PFSK-1 (cell line): ENCODE data around the gene PRKAG2.

ENCODE experiments used
- FOXP2 ChIP-seq: optimal IDR thresholded peaks from 2 replicates; pipeline ENCODE3; 2011; ENCODE audit warnings: borderline replicate concordance, control low read depth, inconsistent platforms; ENCODE audit not compliant: insufficient read depth; ENCODE audit errors: extremely low read length, extremely low read depth
- POLR2AphosphoS5 ChIP-seq: IDR thresholded peaks from 2 replicates; pipeline ENCODE4 v1.6.1; 2012; ENCODE audit warnings: low read depth, mild to moderate bottlenecking, control low read depth, low read length, moderate library complexity
- SIN3A ChIP-seq: IDR thresholded peaks from 2 replicates; pipeline ENCODE4 v1.6.1; 2012; ENCODE audit warnings: mild to moderate bottlenecking, low read length, moderate library complexity, borderline replicate concordance; ENCODE audit not compliant: insufficient read depth
- TAF1 ChIP-seq: IDR thresholded peaks from 2 replicates; pipeline ENCODE4 v1.6.1; 2012; ENCODE audit warnings: low read length, control low read depth, borderline replicate concordance; ENCODE audit not compliant: insufficient read depth
- TF ChIP-seq, protein P1 (sequence below), 2 experiments: IDR thresholded peaks; 2 replicates each; pipeline versions ENCODE4 v1.6.1 to v1.8.0; 2011 to 2012; ENCODE audit warnings: low read depth in 2 of 2, low read length in 2 of 2, control low read depth in 1 of 2, inconsistent platforms in 1 of 2, mild to moderate bottlenecking in 1 of 2, moderate library complexity in 1 of 2; ENCODE audit not compliant: insufficient read depth in 1 of 2

Gene PRKAG2

DNA sequence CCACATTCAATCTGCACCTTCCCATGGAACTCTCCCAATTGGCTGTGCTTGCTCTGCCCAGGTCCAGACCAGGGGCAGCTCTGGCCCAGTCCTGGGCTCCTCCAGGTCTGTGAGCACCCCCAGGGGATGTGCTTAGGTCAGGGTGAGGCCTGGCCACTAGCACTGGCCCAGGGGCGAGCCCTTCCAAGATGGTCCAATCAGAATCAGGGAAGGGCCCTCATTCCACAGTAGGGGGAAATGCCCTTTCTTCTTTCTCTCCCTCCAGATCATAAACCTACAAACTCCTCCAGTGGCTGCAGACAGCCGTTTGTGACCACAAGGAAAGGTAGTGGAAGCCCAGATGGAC, 157.0 kb downstream of the PRKAG2 start:
- TF ChIP-seq, protein P1, sequence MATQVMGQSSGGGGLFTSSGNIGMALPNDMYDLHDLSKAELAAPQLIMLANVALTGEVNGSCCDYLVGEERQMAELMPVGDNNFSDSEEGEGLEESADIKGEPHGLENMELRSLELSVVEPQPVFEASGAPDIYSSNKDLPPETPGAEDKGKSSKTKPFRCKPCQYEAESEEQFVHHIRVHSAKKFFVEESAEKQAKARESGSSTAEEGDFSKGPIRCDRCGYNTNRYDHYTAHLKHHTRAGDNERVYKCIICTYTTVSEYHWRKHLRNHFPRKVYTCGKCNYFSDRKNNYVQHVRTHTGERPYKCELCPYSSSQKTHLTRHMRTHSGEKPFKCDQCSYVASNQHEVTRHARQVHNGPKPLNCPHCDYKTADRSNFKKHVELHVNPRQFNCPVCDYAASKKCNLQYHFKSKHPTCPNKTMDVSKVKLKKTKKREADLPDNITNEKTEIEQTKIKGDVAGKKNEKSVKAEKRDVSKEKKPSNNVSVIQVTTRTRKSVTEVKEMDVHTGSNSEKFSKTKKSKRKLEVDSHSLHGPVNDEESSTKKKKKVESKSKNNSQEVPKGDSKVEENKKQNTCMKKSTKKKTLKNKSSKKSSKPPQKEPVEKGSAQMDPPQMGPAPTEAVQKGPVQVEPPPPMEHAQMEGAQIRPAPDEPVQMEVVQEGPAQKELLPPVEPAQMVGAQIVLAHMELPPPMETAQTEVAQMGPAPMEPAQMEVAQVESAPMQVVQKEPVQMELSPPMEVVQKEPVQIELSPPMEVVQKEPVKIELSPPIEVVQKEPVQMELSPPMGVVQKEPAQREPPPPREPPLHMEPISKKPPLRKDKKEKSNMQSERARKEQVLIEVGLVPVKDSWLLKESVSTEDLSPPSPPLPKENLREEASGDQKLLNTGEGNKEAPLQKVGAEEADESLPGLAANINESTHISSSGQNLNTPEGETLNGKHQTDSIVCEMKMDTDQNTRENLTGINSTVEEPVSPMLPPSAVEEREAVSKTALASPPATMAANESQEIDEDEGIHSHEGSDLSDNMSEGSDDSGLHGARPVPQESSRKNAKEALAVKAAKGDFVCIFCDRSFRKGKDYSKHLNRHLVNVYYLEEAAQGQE (IDR thresholded peaks at IDR 0.05; ENCODE audit: insufficient read depth in 1 of 2, low read depth in 2 of 2, low read length in 2 of 2): no peak
- TF ChIP-seq FOXP2: no peak

DNA sequence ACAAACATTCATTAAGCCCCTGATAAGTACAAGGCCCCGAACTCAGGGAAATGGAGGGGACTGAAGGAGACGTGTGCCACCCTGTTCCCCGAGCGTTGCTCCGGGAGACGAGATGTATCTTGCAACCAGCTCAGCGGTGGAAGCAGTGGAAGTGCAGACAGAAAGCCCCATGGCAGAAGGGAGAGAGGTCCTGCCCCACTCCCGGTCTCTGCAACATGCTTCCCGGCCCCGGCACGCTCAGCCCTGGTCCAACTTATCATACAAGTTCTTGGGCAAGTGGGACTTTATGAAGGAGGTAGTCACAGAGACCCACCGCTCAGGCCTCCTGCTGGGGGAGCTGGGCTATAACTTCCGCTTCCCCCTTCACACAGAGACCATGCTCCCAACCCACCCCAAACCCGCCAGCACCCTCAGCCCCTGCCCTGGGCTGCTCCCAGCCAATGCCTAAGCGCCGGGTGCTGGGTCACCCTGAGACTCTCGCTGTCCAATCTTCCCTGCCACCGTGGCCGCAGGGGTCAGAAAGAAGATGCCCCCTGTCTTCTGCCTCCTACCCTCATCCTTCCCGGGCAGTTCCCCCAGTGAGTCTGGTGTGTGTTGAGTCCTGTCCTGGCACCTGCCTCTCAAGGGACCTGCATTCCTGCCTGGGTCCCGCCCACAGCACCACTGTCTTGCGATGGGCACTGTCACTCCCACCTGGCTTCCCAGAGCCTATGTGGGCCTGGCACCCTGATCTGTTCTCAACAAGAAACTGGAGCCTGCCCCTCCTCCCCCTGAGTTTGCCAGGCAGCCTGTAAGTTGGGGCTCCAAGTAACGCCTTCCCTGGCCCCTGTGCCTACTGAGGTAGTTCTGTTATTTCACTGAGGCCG, 157.7 kb downstream of the PRKAG2 start:
- TF ChIP-seq SIN3A (no peak), FOXP2 (no peak)
- TF ChIP-seq, protein P1 (IDR thresholded peaks at IDR 0.05; ENCODE audit: insufficient read depth in 1 of 2, low read depth in 2 of 2, low read length in 2 of 2): no peak

DNA sequence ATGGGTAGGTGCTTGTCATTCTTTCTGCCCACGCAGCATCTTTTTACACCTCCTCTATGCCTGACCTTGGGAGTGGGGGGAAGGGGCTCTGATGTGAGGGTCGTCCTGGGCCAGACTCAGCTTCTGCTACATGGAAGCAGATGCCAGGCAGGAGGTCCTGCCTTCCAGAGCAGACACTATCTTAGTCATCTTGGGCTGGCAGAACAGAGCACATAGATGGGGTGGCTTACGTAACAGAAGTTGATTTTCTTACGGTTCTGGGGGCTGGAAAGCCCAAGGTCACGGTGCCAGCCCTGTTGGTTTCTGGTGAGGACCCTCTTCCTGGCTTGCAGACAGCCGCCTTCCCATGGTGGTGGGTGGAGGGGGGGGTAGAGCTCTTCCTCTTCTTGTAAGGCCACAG, 159.0 kb downstream of the PRKAG2 start:
- TF ChIP-seq POLR2AphosphoS5 (no peak), SIN3A (no peak), FOXP2 (no peak), TAF1 (no peak)
- TF ChIP-seq, protein P1 (IDR thresholded peaks at IDR 0.05; ENCODE audit: insufficient read depth in 1 of 2, low read depth in 2 of 2, low read length in 2 of 2): no peak

DNA sequence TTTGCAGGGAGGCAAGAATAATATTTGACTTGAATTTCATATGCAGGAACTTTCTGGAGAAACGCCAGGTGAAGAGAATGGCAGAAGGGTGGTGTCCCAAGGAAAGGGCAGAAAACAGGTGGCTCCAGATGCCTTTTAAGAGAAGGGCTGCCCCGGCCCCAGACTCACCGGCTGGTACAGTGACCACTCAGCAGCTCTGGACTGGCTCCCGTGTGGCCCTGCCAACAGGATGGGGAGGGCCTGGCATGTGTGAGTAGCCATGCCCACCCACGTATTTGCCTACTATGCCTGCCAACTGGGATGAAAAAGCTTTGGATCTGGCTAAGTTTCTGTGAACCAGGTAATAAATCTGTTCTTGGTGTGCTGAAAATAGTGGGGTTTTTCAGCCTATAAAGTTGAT, 159.5 kb downstream of the PRKAG2 start:
- TF ChIP-seq POLR2AphosphoS5: no peak
- TF ChIP-seq, protein P1 (IDR thresholded peaks at IDR 0.05; ENCODE audit: insufficient read depth in 1 of 2, low read depth in 2 of 2, low read length in 2 of 2): no peak
- TF ChIP-seq TAF1: no peak
- TF ChIP-seq FOXP2: no peak
- no peak for TF ChIP-seq SIN3A

GRCh38 chr7:151716323-151716722, 160.6 kb downstream of the PRKAG2 start:
- TF ChIP-seq POLR2AphosphoS5 (no peak), FOXP2 (no peak), TAF1 (no peak), SIN3A (no peak)
- TF ChIP-seq, protein P1 (IDR thresholded peaks at IDR 0.05; ENCODE audit: insufficient read depth in 1 of 2, low read depth in 2 of 2, low read length in 2 of 2): no peak
